SK-N-SH (cell line): ENCODE measurements around the gene PSMD9. TPM values are rescaled to one million over a fixed set of nuclear protein-coding genes. Genes with fewer than 3 reads are reported as not detected.

Experiments used
- CTCF ChIA-PET: fragments of 300-600, 350-600 bp; formaldehyde crosslinking; extraction: SDS; loops from one replicate; lab custom pipeline; 2021; lab: Yijun Ruan, JAX
- POLR2A ChIA-PET: fragments of 350-600 bp; sonication (Branson Sonifier 250); formaldehyde crosslinking; extraction: SDS; loops from one replicate; lab custom pipeline; 2020; ENCODE audit warnings: antibody characterized with exemption, inconsistent platforms; lab: Yijun Ruan, JAX
- DNase-seq: peaks from one replicate; pipeline ENCODE4 v3.0.0; 2012
- H2AFZ ChIP-seq: fragments of 200-600 bp; sonication (generic); 2 replicates; pipeline ENCODE4 v1.8.1; 2016; ENCODE audit warnings: antibody characterized with exemption, mild to moderate bottlenecking, low read depth
- H3F3A ChIP-seq: fragments of 200-600 bp; sonication (generic); replicated peaks from 2 replicates; pipeline ENCODE3; 2016; ENCODE audit warnings: antibody characterized with exemption, mild to moderate bottlenecking; ENCODE audit not compliant: insufficient read depth
- H3K27ac ChIP-seq, 2 experiments: fragments of 200-500 bp in 1 of 2; fragments of 200-600 bp in 1 of 2; sonication (Bioruptor generic) in 1 of 2; sonication (generic), shearing (Covaris generic) in 1 of 2; 2 replicates each; pipeline versions ENCODE4 v1.5.1 to v1.6.1; 2014 to 2016; ENCODE audit warnings: low read depth in 2 of 2, inconsistent platforms in 1 of 2, low read length in 1 of 2, mild to moderate bottlenecking in 1 of 2, mixed read lengths in 1 of 2
- H3K27me3 ChIP-seq: fragments of 200-600 bp; sonication (generic), shearing (Covaris generic); 2 replicates; pipeline ENCODE4 v1.6.1; 2016; ENCODE audit warnings: mixed run types; ENCODE audit not compliant: insufficient read depth
- H3K36me3 ChIP-seq, 2 experiments: fragments of 200-500 bp in 1 of 2; fragments of 200-600 bp in 1 of 2; sonication (Bioruptor generic) in 1 of 2; sonication (generic) in 1 of 2; replicated peaks in 1 of 2; 2 replicates each; pipeline versions ENCODE3 to v1.5.1; 2014 to 2016; ENCODE audit warnings: low read length in 1 of 2, mild to moderate bottlenecking in 1 of 2; ENCODE audit not compliant: insufficient read depth in 2 of 2, control insufficient read depth in 1 of 2
- H3K4me1 ChIP-seq, 2 experiments: fragments of 200-500 bp in 1 of 2; fragments of 200-600 bp in 1 of 2; sonication (Bioruptor generic) in 1 of 2; sonication (generic), shearing (Covaris generic) in 1 of 2; 2 replicates each; pipeline versions ENCODE4 v1.5.1 to v1.6.1; 2014 to 2016; ENCODE audit warnings: low read depth in 1 of 2, low read length in 1 of 2, mixed run types in 1 of 2; ENCODE audit not compliant: insufficient read depth in 2 of 2, control insufficient read depth in 1 of 2
- H3K4me2 ChIP-seq: fragments of 200-600 bp; sonication (generic), shearing (Covaris generic); 2 replicates; pipeline ENCODE4 v1.6.1; 2017; ENCODE audit warnings: mixed run types
- H3K4me3 ChIP-seq, 2 experiments: fragments of 200-500 bp in 1 of 2; fragments of 200-600 bp in 1 of 2; sonication (Bioruptor generic) in 1 of 2; sonication (generic), shearing (Covaris generic) in 1 of 2; 2 replicates each; pipeline versions ENCODE4 v1.5.1 to v1.8.1; 2014 to 2016; ENCODE audit warnings: low read depth in 2 of 2, inconsistent platforms in 1 of 2, low read length in 1 of 2, mild to moderate bottlenecking in 1 of 2, mixed read lengths in 1 of 2, moderate library complexity in 1 of 2
- H3K79me2 ChIP-seq: fragments of 200-600 bp; sonication (generic); 2 replicates; pipeline ENCODE4 v1.8.1; 2017; ENCODE audit warnings: mild to moderate bottlenecking; ENCODE audit not compliant: insufficient read depth
- H3K9ac ChIP-seq: fragments of 200-600 bp; sonication (generic); 2 replicates; pipeline ENCODE4 v1.6.1; 2017; ENCODE audit warnings: mixed run types
- H3K9me2 ChIP-seq: fragments of 200-600 bp; sonication (generic); 2 replicates; pipeline ENCODE4 v1.6.1; 2017; ENCODE audit warnings: mixed run types
- H3K9me3 ChIP-seq: fragments of 200-600 bp; sonication (generic); 2 replicates; pipeline ENCODE4 v1.6.1; 2017; ENCODE audit warnings: mixed run types, mild to moderate bottlenecking, moderate library complexity
- H4K20me1 ChIP-seq: fragments of 200-600 bp; sonication (generic); 2 replicates; pipeline ENCODE4 v1.6.1; 2017; ENCODE audit warnings: mild to moderate bottlenecking, mixed run types; ENCODE audit not compliant: insufficient read depth
- ELF1 ChIP-seq: IDR thresholded peaks from 2 replicates; pipeline ENCODE4 v1.4.0; 2012
- EZH2phosphoT487 ChIP-seq: fragments of 200-600 bp; sonication (generic); IDR thresholded peaks from 2 replicates; pipeline ENCODE4 v1.6.1; 2017; ENCODE audit warnings: low read depth, mixed run types, mild to moderate bottlenecking, antibody characterized with exemption, moderate library complexity, borderline replicate concordance
- FOSL2 ChIP-seq: IDR thresholded peaks from 2 replicates; pipeline ENCODE4 v1.4.0; 2012; ENCODE audit warnings: low read depth, mild to moderate bottlenecking, moderate library complexity, borderline replicate concordance
- FOXJ3 ChIP-seq: sonication (generic); formaldehyde crosslinking; IDR thresholded peaks from 2 replicates; pipeline ENCODE4 v1.5.1; 2020; ENCODE audit warnings: mild to moderate bottlenecking, missing genetic modification reagents
- FOXM1 ChIP-seq: IDR thresholded peaks from 2 replicates; pipeline ENCODE4 v1.4.0; 2012; ENCODE audit warnings: low read depth, mild to moderate bottlenecking
- GABPA ChIP-seq: IDR thresholded peaks from 2 replicates; pipeline ENCODE4 v1.4.0; 2012; ENCODE audit warnings: low read depth, mild to moderate bottlenecking
- GATA2 ChIP-seq: sonication (generic); formaldehyde crosslinking; IDR thresholded peaks from 2 replicates; pipeline ENCODE4 v1.5.0; 2020; ENCODE audit warnings: mild to moderate bottlenecking, missing genetic modification reagents
- MXI1 ChIP-seq: IDR thresholded peaks from 2 replicates; pipeline ENCODE4 v1.6.1; 2012; ENCODE audit warnings: mild to moderate bottlenecking, low read depth, low read length, improper control_type of control experiment
- NFIC ChIP-seq: IDR thresholded peaks from 2 replicates; pipeline ENCODE4 v1.4.0; 2012; ENCODE audit warnings: borderline replicate concordance
- NRF1 ChIP-seq: IDR thresholded peaks from 2 replicates; pipeline ENCODE4 v1.6.1; 2012; ENCODE audit warnings: low read depth, mild to moderate bottlenecking, low read length
- RAD21 ChIP-seq: IDR thresholded peaks from 2 replicates; pipeline ENCODE4 v1.6.1; 2012; ENCODE audit warnings: mild to moderate bottlenecking, low read length
- RFX5 ChIP-seq: IDR thresholded peaks from 2 replicates; pipeline ENCODE4 v1.6.1; 2012; ENCODE audit warnings: mild to moderate bottlenecking, improper control_type of control experiment, low read length
- RXRA ChIP-seq: IDR thresholded peaks from 2 replicates; pipeline ENCODE4 v1.4.0; 2012; ENCODE audit warnings: low read depth, mild to moderate bottlenecking, borderline replicate concordance
- SIN3A ChIP-seq: IDR thresholded peaks from 2 replicates; pipeline ENCODE4 v1.6.1; 2012; ENCODE audit warnings: low read depth, mild to moderate bottlenecking, low read length, moderate library complexity, borderline replicate concordance
- SMC3 ChIP-seq: IDR thresholded peaks from 2 replicates; pipeline ENCODE4 v1.6.1; 2012; ENCODE audit warnings: low read depth, low read length, improper control_type of control experiment
- TEAD4 ChIP-seq: IDR thresholded peaks from 2 replicates; pipeline ENCODE4 v1.4.0; 2012; ENCODE audit warnings: mild to moderate bottlenecking, borderline replicate concordance; ENCODE audit not compliant: insufficient read depth
- YY1 ChIP-seq: IDR thresholded peaks from 2 replicates; pipeline ENCODE4 v1.4.0; 2012; ENCODE audit warnings: low read depth, mild to moderate bottlenecking
- WGBS: methylation state at CpG from one replicate; pipeline ENCODE4 v1.1.6; 2017; ENCODE audit warnings: low lambda C conversion rate; 5-methylcytosine and 5-hydroxymethylcytosine counted together
- polyA plus RNA-seq, 3 experiments: library from polyadenylated mRNA; depleted of rRNA; stranded (reverse); fragments of >200 nt; gene quantifications; 2 replicates each; pipeline ENCODE4 v1.2.3, GENCODE V29; 2012
- TF ChIP-seq, protein P1 (sequence below): IDR thresholded peaks from 2 replicates; pipeline ENCODE4 v1.4.0; 2012; ENCODE audit warnings: low read depth, borderline replicate concordance
- TF ChIP-seq, protein P2 (sequence below): fragments of 150-350 bp; IDR thresholded peaks from 2 replicates; pipeline ENCODE4 v1.6.1; 2017; ENCODE audit warnings: antibody characterized with exemption, low read length, low read depth, borderline replicate concordance
- TF ChIP-seq, protein P3 (sequence below): fragments of 200-600 bp; sonication (generic); IDR thresholded peaks from 2 replicates; pipeline ENCODE4 v1.6.1; 2017; ENCODE audit warnings: antibody characterized with exemption, mild to moderate bottlenecking, moderate library complexity
- TF ChIP-seq, protein P4 (sequence below): IDR thresholded peaks from 2 replicates; pipeline ENCODE4 v1.4.0; 2012; ENCODE audit warnings: low read depth
- TF ChIP-seq, protein P5 (sequence below): fragments of 150-350 bp; IDR thresholded peaks from 2 replicates; pipeline ENCODE4 v1.6.1; 2016; ENCODE audit warnings: mild to moderate bottlenecking, low read depth, low read length
- TF ChIP-seq, protein P6 (sequence below): IDR thresholded peaks from 2 replicates; pipeline ENCODE4; 2012

Gene PSMD9
- polyA plus RNA-seq, 1 of the 3 experiments (the other 2 are of a cell fraction) = 227 TPM

DNA sequence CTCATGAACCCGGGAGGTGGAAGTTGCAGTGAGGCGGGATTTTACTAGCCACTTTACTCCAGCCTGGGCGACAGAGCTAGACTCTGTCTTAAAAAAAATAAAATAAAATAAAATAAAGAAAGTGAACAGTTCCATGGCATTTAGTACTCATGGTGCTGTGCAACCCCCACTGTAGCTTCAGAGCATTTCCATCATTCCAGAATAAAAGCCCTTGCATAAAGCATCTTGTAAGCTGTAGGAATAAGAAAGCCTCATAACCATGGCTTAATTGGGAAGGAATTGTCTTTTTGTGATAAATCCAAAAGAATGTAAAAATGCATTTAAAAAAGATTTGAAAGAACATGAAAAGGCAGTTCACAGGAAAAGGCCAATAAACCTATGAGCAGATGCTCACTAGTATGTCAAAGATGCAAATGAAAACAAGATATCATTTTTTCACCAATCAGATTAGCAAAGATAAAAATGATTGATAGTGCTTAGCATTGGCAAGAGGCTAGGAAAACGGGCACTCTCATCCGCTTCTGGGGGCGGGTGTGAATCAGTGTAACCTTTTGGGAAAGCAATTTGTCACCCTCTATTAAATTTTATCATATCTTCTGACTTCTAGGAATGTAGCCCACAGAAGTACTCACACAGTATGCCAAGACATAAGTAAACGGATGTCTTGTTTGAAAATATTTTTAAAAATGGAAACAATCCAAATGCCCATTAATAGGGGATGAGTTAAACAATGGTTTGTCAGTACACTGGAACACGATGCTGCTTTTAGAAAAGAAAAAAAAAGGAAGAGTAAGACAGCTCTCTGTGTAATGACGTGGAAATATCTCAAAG lies 76.4 kb downstream of the PSMD9 start:
- no peaks in the 10 kb centered on the region for H3K79me2 ChIP-seq
- no peaks in the 10 kb centered on the region for H3K27me3 ChIP-seq
- peaks cover 0 to 12% of the 10 kb centered on the region in 2 experiments for H3K36me3 ChIP-seq
- H3K9me2 ChIP-seq = no peaks in the 10 kb centered on the region
- H3F3A ChIP-seq = peaks cover 31% of the 10 kb centered on the region
- no peak overlapping the region for H2AFZ ChIP-seq
- peak overlapping the region; percentile 39; the same call in 1 of the 2 replicates for H3K9ac ChIP-seq
- 21% methylated on average over 9 of the region's 9 CpGs for WGBS
- no peak overlapping the region for H3K4me3 ChIP-seq
- peak overlapping the region in 1 of 2 experiments; percentile 92; a peak in 3 of 4 replicates for H3K27ac ChIP-seq
- DNase-seq = peak; percentile 51
- H4K20me1 ChIP-seq = no peaks in the 10 kb centered on the region
- no peaks in the 10 kb centered on the region for H3K9me3 ChIP-seq
- ChIA-PET CTCF (interaction anchor here (2.1 kb wide), 1 partner anchor 171 kb away, joined by 6 read pairs; the partner anchor contains the start of gene RHOF), POLR2A (no interaction called here)
- H3K4me1 ChIP-seq = peaks cover 2 to 15% of the 10 kb centered on the region in 2 experiments; a peak in 3 of 4 replicates
- H3K4me2 ChIP-seq = peak overlapping the region; percentile 59; the same call in 1 of the 2 replicates
- TF ChIP-seq FOSL2 = peak; percentile 88
- TF ChIP-seq SMC3 = no peak
- TF ChIP-seq SIN3A = peak; percentile 95
- TF ChIP-seq EZH2phosphoT487 = no peak
- TF ChIP-seq RFX5 = no peak
- TF ChIP-seq, protein P1, sequence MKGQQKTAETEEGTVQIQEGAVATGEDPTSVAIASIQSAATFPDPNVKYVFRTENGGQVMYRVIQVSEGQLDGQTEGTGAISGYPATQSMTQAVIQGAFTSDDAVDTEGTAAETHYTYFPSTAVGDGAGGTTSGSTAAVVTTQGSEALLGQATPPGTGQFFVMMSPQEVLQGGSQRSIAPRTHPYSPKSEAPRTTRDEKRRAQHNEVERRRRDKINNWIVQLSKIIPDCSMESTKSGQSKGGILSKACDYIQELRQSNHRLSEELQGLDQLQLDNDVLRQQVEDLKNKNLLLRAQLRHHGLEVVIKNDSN = peak; percentile 25; the same call in 1 of the 2 replicates
- TF ChIP-seq, protein P2, sequence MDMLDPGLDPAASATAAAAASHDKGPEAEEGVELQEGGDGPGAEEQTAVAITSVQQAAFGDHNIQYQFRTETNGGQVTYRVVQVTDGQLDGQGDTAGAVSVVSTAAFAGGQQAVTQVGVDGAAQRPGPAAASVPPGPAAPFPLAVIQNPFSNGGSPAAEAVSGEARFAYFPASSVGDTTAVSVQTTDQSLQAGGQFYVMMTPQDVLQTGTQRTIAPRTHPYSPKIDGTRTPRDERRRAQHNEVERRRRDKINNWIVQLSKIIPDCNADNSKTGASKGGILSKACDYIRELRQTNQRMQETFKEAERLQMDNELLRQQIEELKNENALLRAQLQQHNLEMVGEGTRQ = no peak
- TF ChIP-seq, protein P3, sequence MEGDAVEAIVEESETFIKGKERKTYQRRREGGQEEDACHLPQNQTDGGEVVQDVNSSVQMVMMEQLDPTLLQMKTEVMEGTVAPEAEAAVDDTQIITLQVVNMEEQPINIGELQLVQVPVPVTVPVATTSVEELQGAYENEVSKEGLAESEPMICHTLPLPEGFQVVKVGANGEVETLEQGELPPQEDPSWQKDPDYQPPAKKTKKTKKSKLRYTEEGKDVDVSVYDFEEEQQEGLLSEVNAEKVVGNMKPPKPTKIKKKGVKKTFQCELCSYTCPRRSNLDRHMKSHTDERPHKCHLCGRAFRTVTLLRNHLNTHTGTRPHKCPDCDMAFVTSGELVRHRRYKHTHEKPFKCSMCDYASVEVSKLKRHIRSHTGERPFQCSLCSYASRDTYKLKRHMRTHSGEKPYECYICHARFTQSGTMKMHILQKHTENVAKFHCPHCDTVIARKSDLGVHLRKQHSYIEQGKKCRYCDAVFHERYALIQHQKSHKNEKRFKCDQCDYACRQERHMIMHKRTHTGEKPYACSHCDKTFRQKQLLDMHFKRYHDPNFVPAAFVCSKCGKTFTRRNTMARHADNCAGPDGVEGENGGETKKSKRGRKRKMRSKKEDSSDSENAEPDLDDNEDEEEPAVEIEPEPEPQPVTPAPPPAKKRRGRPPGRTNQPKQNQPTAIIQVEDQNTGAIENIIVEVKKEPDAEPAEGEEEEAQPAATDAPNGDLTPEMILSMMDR = no peak
- TF ChIP-seq MXI1 = no peak
- TF ChIP-seq RXRA = peak; percentile 99
- TF ChIP-seq NRF1 = no peak
- no peak; the same call in none of the 2 replicates for TF ChIP-seq ELF1
- TF ChIP-seq, protein P4, sequence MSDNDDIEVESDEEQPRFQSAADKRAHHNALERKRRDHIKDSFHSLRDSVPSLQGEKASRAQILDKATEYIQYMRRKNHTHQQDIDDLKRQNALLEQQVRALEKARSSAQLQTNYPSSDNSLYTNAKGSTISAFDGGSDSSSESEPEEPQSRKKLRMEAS = peak; percentile 55
- TF ChIP-seq GATA2 (CRISPR knock-in tag) = no peak
- peak; percentile 100 for TF ChIP-seq FOXM1
- TF ChIP-seq YY1 = 0 out of 2 replicates have a peak, but pooled peaks have one; percentile 50
- TF ChIP-seq RAD21 = no peak
- TF ChIP-seq TEAD4 = peak; percentile 100
- TF ChIP-seq NFIC = peak; percentile 99
- TF ChIP-seq, protein P5, sequence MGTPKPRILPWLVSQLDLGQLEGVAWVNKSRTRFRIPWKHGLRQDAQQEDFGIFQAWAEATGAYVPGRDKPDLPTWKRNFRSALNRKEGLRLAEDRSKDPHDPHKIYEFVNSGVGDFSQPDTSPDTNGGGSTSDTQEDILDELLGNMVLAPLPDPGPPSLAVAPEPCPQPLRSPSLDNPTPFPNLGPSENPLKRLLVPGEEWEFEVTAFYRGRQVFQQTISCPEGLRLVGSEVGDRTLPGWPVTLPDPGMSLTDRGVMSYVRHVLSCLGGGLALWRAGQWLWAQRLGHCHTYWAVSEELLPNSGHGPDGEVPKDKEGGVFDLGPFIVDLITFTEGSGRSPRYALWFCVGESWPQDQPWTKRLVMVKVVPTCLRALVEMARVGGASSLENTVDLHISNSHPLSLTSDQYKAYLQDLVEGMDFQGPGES = no peak
- TF ChIP-seq, protein P6, sequence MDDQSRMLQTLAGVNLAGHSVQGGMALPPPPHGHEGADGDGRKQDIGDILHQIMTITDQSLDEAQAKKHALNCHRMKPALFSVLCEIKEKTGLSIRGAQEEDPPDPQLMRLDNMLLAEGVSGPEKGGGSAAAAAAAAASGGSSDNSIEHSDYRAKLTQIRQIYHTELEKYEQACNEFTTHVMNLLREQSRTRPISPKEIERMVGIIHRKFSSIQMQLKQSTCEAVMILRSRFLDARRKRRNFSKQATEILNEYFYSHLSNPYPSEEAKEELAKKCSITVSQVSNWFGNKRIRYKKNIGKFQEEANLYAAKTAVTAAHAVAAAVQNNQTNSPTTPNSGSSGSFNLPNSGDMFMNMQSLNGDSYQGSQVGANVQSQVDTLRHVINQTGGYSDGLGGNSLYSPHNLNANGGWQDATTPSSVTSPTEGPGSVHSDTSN = peak; percentile 99
- no peak for TF ChIP-seq FOXJ3 (CRISPR knock-in tag)
- TF ChIP-seq GABPA = peak; percentile 41; the same call in 1 of the 2 replicates
